Activated T-cell treated with anti-CD3 and anti-CD28 coated beads for 48 hours (primary cell): Measurements from ENCODE around the gene FLT1.

Source experiments
- DNase-seq: peaks from one replicate; pipeline ENCODE4 v3.0.0-alpha.2; 2020; ENCODE audit warnings: low read depth

Gene FLT1

GRCh38 chr13:28379371-28380083 is 115.4 kb downstream of the FLT1 start:
- DNase-seq = no peak

GRCh38 chr13:28376604-28377003 is 118.3 kb downstream of the FLT1 start:
- no peak for DNase-seq

GRCh38 chr13:28375250-28375930 is 119.5 kb downstream of the FLT1 start:
- DNase-seq = no peak

GRCh38 chr13:28373810-28374209 is 121.1 kb downstream of the FLT1 start:
- no peak for DNase-seq

GRCh38 chr13:28370448-28370847 is 124.5 kb downstream of the FLT1 start:
- DNase-seq = no peak

- DNase-seq = no peak
Observed at GRCh38 chr13:28358708-28359107, 136.2 kb downstream of the FLT1 start.

- DNase-seq = no peak
Observed at GRCh38 chr13:28357911-28358433, 137.0 kb downstream of the FLT1 start.

GRCh38 chr13:28357247-28357825 is 137.6 kb downstream of the FLT1 start:
- DNase-seq = no peak

GRCh38 chr13:28356561-28357021 is 138.3 kb downstream of the FLT1 start:
- DNase-seq = no peak

GRCh38 chr13:28355822-28356371 is 139.0 kb downstream of the FLT1 start:
- no peak for DNase-seq

GRCh38 chr13:28355046-28355821 is 139.7 kb downstream of the FLT1 start:
- DNase-seq = no peak

GRCh38 chr13:28353679-28354078 is 141.2 kb downstream of the FLT1 start:
- DNase-seq = no peak

GRCh38 chr13:28349907-28350654 is 144.8 kb downstream of the FLT1 start:
- DNase-seq = no peak

- no peak for DNase-seq
Observed at GRCh38 chr13:28349371-28349770, 145.6 kb downstream of the FLT1 start.

- DNase-seq = no peak
Observed at GRCh38 chr13:28347456-28348371, 147.2 kb downstream of the FLT1 start.

- no peak for DNase-seq
Observed at GRCh38 chr13:28346154-28346553, 148.8 kb downstream of the FLT1 start.

- no peak for DNase-seq
Observed at GRCh38 chr13:28344163-28344562, 150.8 kb downstream of the FLT1 start.

- DNase-seq = no peak
Observed at GRCh38 chr13:28342251-28342650, 152.7 kb downstream of the FLT1 start.

GRCh38 chr13:28340272-28340793 is 154.6 kb downstream of the FLT1 start:
- no peak for DNase-seq

GRCh38 chr13:28339419-28339818 is 155.5 kb downstream of the FLT1 start:
- no peak for DNase-seq
